ENCODE results near the gene PRDM16. TPM values are rescaled to one million over a fixed set of nuclear protein-coding genes. Genes with fewer than 3 reads are reported as not detected.

The PRDM16 gene
- polyA plus RNA-seq, 1 donor from 2014 or later = 0.21 TPM

GRCh38 chr1:3156936-3157335 lies 87.9 kb downstream of the PRDM16 start:
- Histone ChIP-seq H3K9ac (ENCODE audit: low read length) (no peak overlapping the region), H3K27me3 (ENCODE audit: insufficient read depth, low read depth, low read length) (no peaks in the 10 kb centered on the region), H4K20me1 (ENCODE audit: insufficient read depth) (no peaks in the 10 kb centered on the region), H3K79me2 (replicated peaks; ENCODE audit: insufficient read depth, low read length) (peaks cover 26% of the 10 kb centered on the region), H3K4me2 (ENCODE audit: low read length) (no peak overlapping the region), H3K9me3 (ENCODE audit: low read length) (no peaks in the 10 kb centered on the region), H3K4me3 (ENCODE audit: low read length) (no peak overlapping the region), H3F3A (ENCODE audit: insufficient read depth, low read length, poor library complexity, severe bottlenecking) (no peaks in the 10 kb centered on the region), H3K27ac (ENCODE audit: low read length) (no peak overlapping the region), H3K9me2 (ENCODE audit: insufficient read depth, low read length) (no peaks in the 10 kb centered on the region), H3K36me3 (ENCODE audit: insufficient read depth, low read length) (no peaks in the 10 kb centered on the region), H2AFZ (ENCODE audit: low read depth, low read length) (no peak overlapping the region)
- TF ChIP-seq RAD21 (conservative IDR thresholded peaks at IDR 0.05) = no peak
- no peak for TF ChIP-seq TAF1 (IDR thresholded peaks at IDR 0.05; ENCODE audit: low read depth)
- no peak for TF ChIP-seq EZH2 (IDR thresholded peaks at IDR 0.05; ENCODE audit: borderline replicate concordance, insufficient read depth, low read length, poor library complexity, severe bottlenecking)
- TF ChIP-seq SMC3 (conservative IDR thresholded peaks at IDR 0.05; ENCODE audit: poor library complexity) = no peak
- TF ChIP-seq REST (IDR thresholded peaks at IDR 0.05; ENCODE audit: borderline replicate concordance) = no peak
- TF ChIP-seq CTCF (IDR thresholded peaks at IDR 0.05; ENCODE audit: poor library complexity, severe bottlenecking) = no peak
- no peak for TF ChIP-seq POLR2AphosphoS5 (IDR thresholded peaks at IDR 0.05)
- TF ChIP-seq MXI1 (conservative IDR thresholded peaks at IDR 0.05; ENCODE audit: poor library complexity, severe bottlenecking) = no peak
- no peak for TF ChIP-seq EP300 (conservative IDR thresholded peaks at IDR 0.05; ENCODE audit: poor library complexity, severe bottlenecking)

GRCh38 chr1:3158347-3158746 lies 89.3 kb downstream of the PRDM16 start:
- Histone ChIP-seq H3F3A (ENCODE audit: insufficient read depth, low read length, poor library complexity, severe bottlenecking) (no peaks in the 10 kb centered on the region), H3K9ac (ENCODE audit: low read length) (no peak overlapping the region), H3K9me3 (ENCODE audit: low read length) (no peaks in the 10 kb centered on the region), H3K9me2 (ENCODE audit: insufficient read depth, low read length) (no peaks in the 10 kb centered on the region), H3K36me3 (ENCODE audit: insufficient read depth, low read length) (no peaks in the 10 kb centered on the region), H2AFZ (ENCODE audit: low read depth, low read length) (no peak overlapping the region), H3K27ac (ENCODE audit: low read length) (no peak overlapping the region), H3K79me2 (replicated peaks; ENCODE audit: insufficient read depth, low read length) (peaks cover 16% of the 10 kb centered on the region), H3K4me2 (ENCODE audit: low read length) (no peak overlapping the region), H3K27me3 (ENCODE audit: insufficient read depth, low read depth, low read length) (no peaks in the 10 kb centered on the region), H4K20me1 (ENCODE audit: insufficient read depth) (no peaks in the 10 kb centered on the region), H3K4me3 (ENCODE audit: low read length) (no peak overlapping the region)
- TF ChIP-seq TAF1 (IDR thresholded peaks at IDR 0.05; ENCODE audit: low read depth) (no peak), EP300 (conservative IDR thresholded peaks at IDR 0.05; ENCODE audit: poor library complexity, severe bottlenecking) (no peak), RAD21 (conservative IDR thresholded peaks at IDR 0.05) (no peak), CTCF (IDR thresholded peaks at IDR 0.05; ENCODE audit: poor library complexity, severe bottlenecking) (no peak), MXI1 (conservative IDR thresholded peaks at IDR 0.05; ENCODE audit: poor library complexity, severe bottlenecking) (no peak), EZH2 (IDR thresholded peaks at IDR 0.05; ENCODE audit: borderline replicate concordance, insufficient read depth, low read length, poor library complexity, severe bottlenecking) (no peak), POLR2AphosphoS5 (IDR thresholded peaks at IDR 0.05) (no peak), REST (IDR thresholded peaks at IDR 0.05; ENCODE audit: borderline replicate concordance) (no peak), SMC3 (conservative IDR thresholded peaks at IDR 0.05; ENCODE audit: poor library complexity) (no peak)

Data from neural cell (in vitro differentiated cells).